NT2/D1 (cell line): Measurements from ENCODE around the gene ARID1B.

Experiments
- SUZ12 ChIP-seq: IDR thresholded peaks from 2 replicates; pipeline ENCODE4 v1.6.1; 2011; ENCODE audit not compliant: insufficient read length, insufficient read depth; ENCODE audit errors: extremely low read depth
- YY1 ChIP-seq: IDR thresholded peaks from 2 replicates; pipeline ENCODE4 v1.6.1; 2011; ENCODE audit not compliant: insufficient read length, insufficient read depth
- ZNF274 ChIP-seq: IDR thresholded peaks from 2 replicates; pipeline ENCODE4 v1.6.1; 2011; ENCODE audit warnings: mild to moderate bottlenecking, low read depth, low read length

GRCh38 chr6:156774863-156775405, 2.2 kb upstream of the ARID1B start:
- no peak for TF ChIP-seq ZNF274
- no peak for TF ChIP-seq YY1
- TF ChIP-seq SUZ12: no peak
